HCT116 (cell line): ENCODE results near the gene PDE4B. TPM values are rescaled to one million over a fixed set of nuclear protein-coding genes. Genes with fewer than 3 reads are reported as not detected.

ENCODE experiments used
- ATAC-seq: fragments of 200-7000 bp; cut with Tn5 transposase; 2 replicates; pipeline ENCODE4 v1.9.1; 2020; ENCODE audit warnings: mild to moderate bottlenecking, moderate library complexity
- BruUV-seq: library from RNA; stranded (reverse); fragments of 400-500 nt; replicated peaks from 2 replicates; lab custom pipeline; 2021; lab: Mats Ljungman, UMichigan
- CTCF ChIA-PET: fragments of 300-600 bp; sonication (Branson Sonifier 250); formaldehyde crosslinking; loops from one replicate; lab custom pipeline; 2021; ENCODE audit warnings: antibody characterized with exemption; lab: Charles Lee
- POLR2A ChIA-PET: fragments of 300-600, 350-600 bp; sonication (Branson Sonifier 250); formaldehyde crosslinking; loops from one replicate; lab custom pipeline; 2021; ENCODE audit warnings: antibody characterized with exemption; lab: Charles Lee
- RAD21 ChIA-PET, 2 experiments: fragments of 300-600 bp; sonication (Branson Sonifier 250); formaldehyde crosslinking; loops; one replicate each; lab custom pipeline; 2023; ENCODE audit warnings: low total read pairs in 2 of 2; ENCODE audit not compliant: uncharacterized antibody in 2 of 2, unreplicated experiment in 2 of 2, low non-redundant PET in 1 of 2; lab: Charles Lee
- DNase-seq: peaks from one replicate; pipeline ENCODE4 v3.0.0-alpha.2; 2010; ENCODE audit warnings: low read depth, low spot score
- H2AFZ ChIP-seq: fragments of 200-600 bp; shearing (Covaris generic), sonication (generic); 2 replicates; pipeline ENCODE4 v1.6.1; 2017; ENCODE audit warnings: low read depth, mixed run types, mixed read lengths, antibody characterized with exemption, low read length; ENCODE audit not compliant: poor library complexity, severe bottlenecking
- H3K27ac ChIP-seq: 2 replicates; pipeline ENCODE4 v1.5.1; 2012; ENCODE audit warnings: low read depth, low read length
- H3K27me3 ChIP-seq: fragments of 200-600 bp; sonication (generic); 2 replicates; pipeline ENCODE4 v1.6.1; 2016; ENCODE audit warnings: mixed run types, low read length, mixed read lengths; ENCODE audit not compliant: insufficient read depth
- H3K36me3 ChIP-seq, 2 experiments: fragments of 200-500 bp in 1 of 2; fragments of 200-600 bp in 1 of 2; sonication (Bioruptor generic) in 1 of 2; sonication (generic) in 1 of 2; 2 replicates each; pipeline versions ENCODE4 v1.5.1 to v1.6.1; 2014 to 2016; ENCODE audit warnings: low read length in 2 of 2, inconsistent platforms in 1 of 2, mixed read lengths in 1 of 2, mixed run types in 1 of 2; ENCODE audit not compliant: insufficient read depth in 2 of 2, control insufficient read depth in 1 of 2
- H3K4me1 ChIP-seq, 2 experiments: fragments of 200-600 bp in 1 of 2; sonication (generic) in 1 of 2; 2 replicates each; pipeline versions ENCODE4 v1.5.1 to v1.6.1; 2012 to 2017; ENCODE audit warnings: low read length in 2 of 2, inconsistent platforms in 1 of 2, mild to moderate bottlenecking in 1 of 2, mixed read lengths in 1 of 2, mixed run types in 1 of 2, moderate library complexity in 1 of 2; ENCODE audit not compliant: insufficient read depth in 2 of 2, control insufficient read depth in 1 of 2
- H3K4me2 ChIP-seq: fragments of 200-600 bp; sonication (generic); 2 replicates; pipeline ENCODE4 v1.6.1; 2017; ENCODE audit warnings: mixed run types, low read length, mixed read lengths
- H3K4me3 ChIP-seq, 2 experiments: fragments of 200-600 bp in 1 of 2; sonication (generic) in 1 of 2; replicated peaks in 1 of 2; 2 replicates each; pipeline ENCODE4 v1.5.1; 2011 to 2016; ENCODE audit warnings: low read length in 2 of 2, control low read depth in 1 of 2, low read depth in 1 of 2, mild to moderate bottlenecking in 1 of 2, mixed read lengths in 1 of 2, mixed run types in 1 of 2
- H3K79me2 ChIP-seq: fragments of 200-600 bp; sonication (generic); 2 replicates; pipeline ENCODE4 v1.6.1; 2017; ENCODE audit warnings: mild to moderate bottlenecking, mixed run types, low read length, moderate library complexity, mixed read lengths; ENCODE audit not compliant: insufficient read depth
- H3K9ac ChIP-seq: fragments of 200-600 bp; sonication (generic); 2 replicates; pipeline ENCODE4 v1.6.1; 2016; ENCODE audit warnings: low read length, mixed read lengths
- H3K9me2 ChIP-seq: fragments of 200-600 bp; sonication (generic), shearing (Covaris generic); 2 replicates; pipeline ENCODE4 v1.6.1; 2017; ENCODE audit warnings: mixed run types, mild to moderate bottlenecking, moderate library complexity; ENCODE audit not compliant: insufficient read depth
- H3K9me3 ChIP-seq, 2 experiments: fragments of 200-500 bp in 1 of 2; fragments of 200-600 bp in 1 of 2; sonication (Bioruptor generic) in 1 of 2; sonication (generic) in 1 of 2; 2 replicates each; pipeline ENCODE4 v1.6.1; 2014 to 2017; ENCODE audit warnings: low read length in 2 of 2, mixed read lengths in 2 of 2, inconsistent platforms in 1 of 2, low read depth in 1 of 2, mild to moderate bottlenecking in 1 of 2, mixed run types in 1 of 2, moderate library complexity in 1 of 2; ENCODE audit not compliant: control insufficient read depth in 1 of 2, insufficient read depth in 1 of 2
- H4K20me1 ChIP-seq: fragments of 200-600 bp; sonication (generic), shearing (Covaris generic); 2 replicates; pipeline ENCODE4 v1.6.1; 2017; ENCODE audit warnings: mixed run types, mild to moderate bottlenecking, moderate library complexity; ENCODE audit not compliant: insufficient read depth
- CEBPB ChIP-seq: IDR thresholded peaks from 2 replicates; pipeline ENCODE4 v1.6.1; 2012; ENCODE audit warnings: low read depth
- FOSL1 ChIP-seq: IDR thresholded peaks from 2 replicates; pipeline ENCODE4 v1.6.1; 2012; ENCODE audit warnings: low read depth
- JUND ChIP-seq: IDR thresholded peaks from 2 replicates; pipeline ENCODE4 v1.6.1; 2012
- MAX ChIP-seq: IDR thresholded peaks from 2 replicates; pipeline ENCODE4 v1.6.1; 2012
- POLR2AphosphoS5 ChIP-seq: IDR thresholded peaks from 2 replicates; pipeline ENCODE4 v1.6.1; 2011; ENCODE audit warnings: mild to moderate bottlenecking, low read depth, low read length, moderate library complexity
- RAD21 ChIP-seq: IDR thresholded peaks from 2 replicates; pipeline ENCODE4 v1.6.1; 2012; ENCODE audit warnings: low read depth, mild to moderate bottlenecking
- SIN3A ChIP-seq: IDR thresholded peaks from 2 replicates; pipeline ENCODE4 v1.6.1; 2012; ENCODE audit warnings: low read depth
- SP1 ChIP-seq: IDR thresholded peaks from 2 replicates; pipeline ENCODE4 v1.6.1; 2012; ENCODE audit warnings: low read depth
- TCF7L2 ChIP-seq: IDR thresholded peaks from 2 replicates; pipeline ENCODE4 v1.7.0; 2011; ENCODE audit warnings: borderline replicate concordance, inconsistent platforms; ENCODE audit not compliant: insufficient read depth, insufficient read length; ENCODE audit errors: extremely low read depth
- YY1 ChIP-seq: IDR thresholded peaks from 2 replicates; pipeline ENCODE4 v1.6.1; 2011; ENCODE audit warnings: low read length, low read depth, moderate library complexity, mild to moderate bottlenecking; ENCODE audit not compliant: insufficient replicate concordance; ENCODE audit errors: extremely low read depth
- ZFX ChIP-seq: fragments of 450-650 bp; IDR thresholded peaks from 2 replicates; pipeline ENCODE4 v1.6.1; 2017
- ZNF274 ChIP-seq: fragments of 200-500 bp; sonication (Bioruptor generic); IDR thresholded peaks from 2 replicates; pipeline ENCODE4 v1.6.1; 2014; ENCODE audit warnings: mild to moderate bottlenecking, low read depth, low read length, inconsistent platforms
- intact Hi-C: fragments of 100-400 bp; cut with micrococcal nuclease; formaldehyde crosslinking; loops from 2 replicates; pipeline ENCODE4 v1.10.0; 2022
- total RNA-seq: library from RNA; stranded (reverse); gene quantifications from one replicate; pipeline ENCODE4 v1.2.1, GENCODE V29; 2021; ENCODE audit not compliant: unreplicated experiment

Gene PDE4B
- total RNA-seq, 1 experiment from 2014 or later, result 76.9 TPM

GRCh38 chr1:66311628-66312027 lies 518.9 kb downstream of the PDE4B start:
- Histone ChIP-seq H3K9me3 (no peaks in the 10 kb centered on the region), H3K4me2 (no peak overlapping the region), H4K20me1 (no peaks in the 10 kb centered on the region), H3K9me2 (no peaks in the 10 kb centered on the region), H3K4me3 (no peak overlapping the region), H3K4me1 (peaks cover 49 to 59% of the 10 kb centered on the region in 2 experiments), H3K9ac (no peak overlapping the region), H3K27ac (no peak overlapping the region), H2AFZ (no peak overlapping the region), H3K79me2 (no peaks in the 10 kb centered on the region), H3K27me3 (no peaks in the 10 kb centered on the region), H3K36me3 (no peaks in the 10 kb centered on the region)
- ATAC-seq (no peak), DNase-seq (no peak)
- TF ChIP-seq CEBPB (no peak), ZNF274 (no peak), ZFX (no peak), FOSL1 (no peak), RAD21 (no peak), YY1 (no peak), MAX (no peak), SP1 (no peak), JUND (no peak), TCF7L2 (no peak), POLR2AphosphoS5 (no peak), SIN3A (no peak)
- intact Hi-C loops, result no loop called here
- RAD21 ChIA-PET, result no interaction called here
- CTCF ChIA-PET, result no interaction called here
- BruUV-seq, result no TSS peak
- POLR2A ChIA-PET, result interaction anchor here (0.8 kb wide), 1 partner anchor 17 kb away, joined by 3 read pairs; no protein-coding TSS in a partner anchor
